Testis (tissue), 3 donors: ENCODE results near the gene PLIN3. TPM values are rescaled to one million over a fixed set of nuclear protein-coding genes. Genes with fewer than 3 reads are reported as not detected.

Source experiments
- DNase-seq: peaks from one replicate; pipeline ENCODE4 v3.0.0-alpha.2; 2019
- H3K27ac ChIP-seq, 2 donors: fragments of 200-600 bp; sonication (generic); one replicate each; pipeline ENCODE4 v1.5.1; 2019
- H3K27me3 ChIP-seq: fragments of 200-600 bp; sonication (generic); one replicate; pipeline ENCODE4 v1.5.1; 2019
- H3K36me3 ChIP-seq: fragments of 200-600 bp; sonication (generic); one replicate; pipeline ENCODE4 v1.5.1; 2017; ENCODE audit warnings: low read depth; ENCODE audit errors: missing control alignments
- H3K4me1 ChIP-seq: fragments of 200-600 bp; sonication (generic); one replicate; pipeline ENCODE4 v1.5.1; 2019
- H3K4me3 ChIP-seq, 2 donors: fragments of 200-600 bp; sonication (generic); one replicate each; pipeline ENCODE4 v1.5.1; 2017 to 2019
- H3K9me3 ChIP-seq: fragments of 200-600 bp; sonication (generic); one replicate; pipeline ENCODE4 v1.5.1; 2017
- POLR2A ChIP-seq: fragments of 450-650 bp; IDR thresholded peaks from one replicate; pipeline ENCODE4 v1.6.1; 2017; ENCODE audit warnings: antibody characterized with exemption, mild to moderate bottlenecking, moderate library complexity
- WGBS, 2 donors: methylation state at CpG; one replicate each; pipeline ENCODE4 v1.1.5; 2018; 5-methylcytosine and 5-hydroxymethylcytosine counted together
- intact Hi-C: fragments of 100-400 bp; cut with DNase I; formaldehyde crosslinking; loops from one replicate; pipeline ENCODE4 v1.15.1; 2023; ENCODE audit warnings: low total_unique reads
- polyA plus RNA-seq: library from polyadenylated mRNA; stranded (reverse); fragments of 350-450 nt; fragmentation: Illumina TruSeq; extraction: RNeasy Lipid Tissue Mini Kit (QIAGEN cat#74804); gene quantifications from one replicate; pipeline ENCODE4 v1.2.3, GENCODE V29; 2014; ENCODE audit warnings: low read depth, low replicate concordance; ENCODE audit not compliant: insufficient read depth
- total RNA-seq, 2 donors: library from RNA; depleted of rRNA; stranded (reverse); fragments of >200 nt; gene quantifications; one replicate each; pipeline ENCODE4 v1.2.3, GENCODE V29; 2016
- TF ChIP-seq, protein P1 (sequence below), 3 experiments: fragments of 450-650 bp in 2 of 3; fragments of 200-600 bp in 1 of 3; sonication (generic) in 1 of 3; IDR thresholded peaks; one replicate each; pipeline ENCODE4 v1.5.1; 2016 to 2019; ENCODE audit warnings: antibody characterized with exemption in 3 of 3, mild to moderate bottlenecking in 2 of 3, moderate library complexity in 1 of 3

The PLIN3 gene
- total and polyA plus RNA-seq, 3 donors from 2014 or later, result 63.4 to 109 (median 82.8) TPM

GRCh38 chr19:4816202-4816949, 51.1 kb downstream of the PLIN3 start:
- no peak for DNase-seq
- TF ChIP-seq POLR2A, result no peak
- TF ChIP-seq, protein P1, sequence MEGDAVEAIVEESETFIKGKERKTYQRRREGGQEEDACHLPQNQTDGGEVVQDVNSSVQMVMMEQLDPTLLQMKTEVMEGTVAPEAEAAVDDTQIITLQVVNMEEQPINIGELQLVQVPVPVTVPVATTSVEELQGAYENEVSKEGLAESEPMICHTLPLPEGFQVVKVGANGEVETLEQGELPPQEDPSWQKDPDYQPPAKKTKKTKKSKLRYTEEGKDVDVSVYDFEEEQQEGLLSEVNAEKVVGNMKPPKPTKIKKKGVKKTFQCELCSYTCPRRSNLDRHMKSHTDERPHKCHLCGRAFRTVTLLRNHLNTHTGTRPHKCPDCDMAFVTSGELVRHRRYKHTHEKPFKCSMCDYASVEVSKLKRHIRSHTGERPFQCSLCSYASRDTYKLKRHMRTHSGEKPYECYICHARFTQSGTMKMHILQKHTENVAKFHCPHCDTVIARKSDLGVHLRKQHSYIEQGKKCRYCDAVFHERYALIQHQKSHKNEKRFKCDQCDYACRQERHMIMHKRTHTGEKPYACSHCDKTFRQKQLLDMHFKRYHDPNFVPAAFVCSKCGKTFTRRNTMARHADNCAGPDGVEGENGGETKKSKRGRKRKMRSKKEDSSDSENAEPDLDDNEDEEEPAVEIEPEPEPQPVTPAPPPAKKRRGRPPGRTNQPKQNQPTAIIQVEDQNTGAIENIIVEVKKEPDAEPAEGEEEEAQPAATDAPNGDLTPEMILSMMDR (IDR thresholded peaks at IDR 0.05), result no peak
- Histone ChIP-seq H3K4me3 (peak overlapping the region in 1 of 2 donors; percentile 6), H3K9me3 (no peaks in the 10 kb centered on the region), H3K27me3 (no peaks in the 10 kb centered on the region), H3K27ac (no peak overlapping the region), H3K4me1 (no peaks in the 10 kb centered on the region), H3K36me3 (no peaks in the 10 kb centered on the region)
- intact Hi-C loops, result no loop called here
- 63 to 70% methylated on average over 19 to 27 of the region's 35 CpGs for WGBS, 2 donors

- peak; percentile 96 for DNase-seq
- intact Hi-C loops, result no loop called here
- Histone ChIP-seq H3K27me3 (no peaks in the 10 kb centered on the region), H3K27ac (no peak overlapping the region), H3K36me3 (no peaks in the 10 kb centered on the region), H3K9me3 (no peaks in the 10 kb centered on the region), H3K4me1 (no peaks in the 10 kb centered on the region), H3K4me3 (peak overlapping the region in 1 of 2 donors; percentile 6)
- no peak for TF ChIP-seq POLR2A
- TF ChIP-seq, protein P1 (IDR thresholded peaks at IDR 0.05), result no peak
- WGBS, 2 donors, result 20 to 25% methylated on average over 25 to 28 of the region's 28 CpGs
Measured at GRCh38 chr19:4815426-4816201, 51.9 kb downstream of the PLIN3 start.

GRCh38 chr19:4814625-4815425, 52.6 kb downstream of the PLIN3 start:
- TF ChIP-seq, protein P1 (IDR thresholded peaks at IDR 0.05), result no peak
- TF ChIP-seq POLR2A, result no peak
- Histone ChIP-seq H3K4me3 (no peak overlapping the region), H3K9me3 (no peaks in the 10 kb centered on the region), H3K27ac (no peak overlapping the region), H3K27me3 (no peaks in the 10 kb centered on the region), H3K36me3 (no peaks in the 10 kb centered on the region), H3K4me1 (no peaks in the 10 kb centered on the region)
- intact Hi-C loops, result loop anchor here (5.0 kb wide), 2 partner anchors 37 to 217 kb away; no protein-coding TSS in a partner anchor
- 59 to 68% methylated on average over 7 of the region's 7 CpGs for WGBS, 2 donors
- no peak for DNase-seq

- 72 to 82% methylated on average over 11 to 12 of the region's 12 CpGs for WGBS, 2 donors
- H3K4me1 ChIP-seq, result no peaks in the 10 kb centered on the region
- DNase-seq, result peak; percentile 89
Measured at GRCh38 chr19:4811328-4812131, 55.9 kb downstream of the PLIN3 start.

More at GRCh38 chr19:4811328-4812131, 55.9 kb downstream of the PLIN3 start:
- Histone ChIP-seq H3K27ac (no peak overlapping the region), H3K27me3 (no peaks in the 10 kb centered on the region), H3K4me3 (no peak overlapping the region), H3K9me3 (no peaks in the 10 kb centered on the region), H3K36me3 (no peaks in the 10 kb centered on the region)
- TF ChIP-seq, protein P1 (IDR thresholded peaks at IDR 0.05), result peak; percentile 68 to 90 (median 78)
- TF ChIP-seq POLR2A, result no peak
- intact Hi-C loops, result loop anchor here (5.0 kb wide), 2 partner anchors 41 to 221 kb away; no protein-coding TSS in a partner anchor
